Measurements from ENCODE around the gene GOLGA3.
A peak's percentile ranks its signal among the peaks of the same experiment; 100 is the strongest.
"Not testable (repeated sequence)": the region's sequence is repeated elsewhere in the genome, so short reads cannot be mapped to it uniquely, and the experiment has no call there.

GOLGA3 gene

DNA sequence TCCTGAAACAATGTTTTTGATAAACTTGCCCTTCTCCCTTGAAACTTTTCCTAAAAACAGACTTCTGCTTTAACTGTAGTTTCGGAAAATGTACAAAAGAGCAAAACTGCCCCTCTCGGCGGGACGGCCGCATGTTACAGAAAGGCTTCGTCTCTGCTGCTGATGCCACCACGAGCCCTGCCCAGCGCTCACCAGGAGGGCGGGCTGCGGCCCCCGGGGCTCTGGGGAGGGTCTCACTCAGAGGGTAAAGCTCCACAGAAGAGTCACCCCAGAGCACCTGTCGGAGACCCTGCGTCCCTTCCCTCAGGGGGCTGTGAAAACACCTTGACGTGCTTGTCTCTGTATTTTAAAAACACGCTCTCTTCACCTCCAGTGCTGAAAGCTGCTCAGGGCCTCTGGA, 12.5 kb upstream of the GOLGA3 start:
- DNase-seq = no peak

- no peak for DNase-seq
Observed at GRCh38 chr12:132840536-132840935, 11.9 kb upstream of the GOLGA3 start.

DNA sequence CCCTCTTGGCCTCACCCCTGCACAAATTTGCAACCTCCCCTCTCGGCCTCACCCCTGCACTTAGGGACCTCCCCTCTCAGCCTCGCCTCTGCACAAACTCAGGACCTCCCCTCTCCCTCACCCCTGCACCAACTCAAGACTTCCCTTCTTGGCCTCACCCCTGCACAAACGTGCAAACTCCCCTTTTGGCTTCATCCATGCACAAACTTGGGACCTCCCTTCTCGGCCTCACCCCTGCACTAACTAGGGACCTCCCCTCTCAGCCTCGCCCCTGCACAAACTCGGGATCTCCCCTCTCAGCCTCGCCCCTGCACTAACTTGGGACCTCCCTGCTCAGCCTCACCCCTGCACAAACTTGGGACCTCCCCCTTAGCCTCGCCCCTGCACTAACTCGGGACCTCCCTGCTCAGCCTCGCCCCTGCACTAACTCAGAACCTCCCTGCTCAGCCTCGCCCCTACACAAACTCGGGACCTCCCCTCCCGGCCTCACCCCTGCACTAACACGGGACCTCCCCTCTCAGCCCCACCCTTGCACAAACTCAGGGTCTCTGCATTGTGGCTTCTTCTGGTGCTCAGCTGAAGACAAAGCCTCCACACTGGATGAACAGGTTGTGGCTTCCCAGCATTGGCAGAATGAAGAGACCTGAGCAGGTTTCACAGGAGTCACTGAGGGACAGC, 11.0 kb upstream of the GOLGA3 start:
- no peak for DNase-seq

DNA sequence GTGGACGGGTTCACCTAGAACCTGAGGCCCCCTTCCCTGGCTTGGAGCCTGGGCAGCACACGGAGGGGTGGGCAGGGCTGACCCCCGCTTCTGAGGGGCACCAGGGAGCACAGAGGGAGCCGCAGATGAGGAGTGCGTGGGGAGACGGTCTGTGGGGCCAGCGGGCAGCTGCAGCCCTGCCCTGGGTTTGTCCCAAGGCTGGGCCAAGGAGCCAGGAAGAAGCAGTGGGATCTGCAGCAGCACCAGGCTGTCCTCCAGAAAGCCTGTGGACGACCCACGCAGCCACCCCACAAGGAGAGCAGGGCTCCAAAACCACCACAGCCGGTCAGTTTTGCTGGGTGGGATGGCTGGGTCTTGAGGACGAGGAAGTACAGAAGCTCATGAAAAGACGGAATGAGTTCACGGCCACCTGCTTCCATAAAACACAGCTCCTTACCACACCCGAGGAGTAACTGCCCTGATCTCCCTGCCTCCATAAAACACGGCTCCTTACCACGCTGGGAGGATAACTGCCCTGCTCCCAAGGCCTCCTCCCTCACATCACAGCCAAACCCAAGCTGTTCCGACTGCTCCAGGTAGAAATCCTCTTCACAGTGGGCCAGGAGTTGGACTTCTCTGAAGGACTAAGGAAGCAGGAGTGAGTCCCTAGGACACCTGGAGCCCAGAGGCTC, 9.9 kb upstream of the GOLGA3 start:
- DNase-seq = no peak

- DNase-seq = no peak
Observed at GRCh38 chr12:132837693-132838409, 9.2 kb upstream of the GOLGA3 start.

DNA sequence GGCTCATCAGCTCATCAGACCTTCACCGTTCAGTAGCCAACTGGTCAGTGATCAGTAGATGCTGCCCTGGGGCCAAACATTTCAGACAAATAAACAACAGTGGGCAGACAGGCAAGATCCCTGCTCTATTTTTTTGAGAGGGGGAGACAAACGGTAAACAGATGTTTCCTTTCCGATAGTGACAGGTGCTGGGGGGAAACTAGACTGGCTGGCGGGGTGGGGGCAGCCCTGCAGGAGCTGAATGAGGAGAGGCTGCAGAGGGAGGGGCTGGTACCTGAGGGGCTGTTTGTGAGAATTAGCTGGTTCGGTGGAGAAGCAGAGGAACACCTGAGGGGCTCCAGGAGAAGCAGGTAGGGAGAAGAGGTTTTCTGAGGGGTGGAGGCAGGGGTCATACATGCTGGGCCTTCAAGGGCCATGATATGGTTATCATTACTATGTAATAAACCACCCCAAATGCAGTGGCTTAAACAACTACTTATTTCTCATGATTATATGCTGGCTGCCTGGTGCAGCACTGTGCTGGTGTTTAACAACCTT, 8.2 kb upstream of the GOLGA3 start:
- no peak for DNase-seq

DNA sequence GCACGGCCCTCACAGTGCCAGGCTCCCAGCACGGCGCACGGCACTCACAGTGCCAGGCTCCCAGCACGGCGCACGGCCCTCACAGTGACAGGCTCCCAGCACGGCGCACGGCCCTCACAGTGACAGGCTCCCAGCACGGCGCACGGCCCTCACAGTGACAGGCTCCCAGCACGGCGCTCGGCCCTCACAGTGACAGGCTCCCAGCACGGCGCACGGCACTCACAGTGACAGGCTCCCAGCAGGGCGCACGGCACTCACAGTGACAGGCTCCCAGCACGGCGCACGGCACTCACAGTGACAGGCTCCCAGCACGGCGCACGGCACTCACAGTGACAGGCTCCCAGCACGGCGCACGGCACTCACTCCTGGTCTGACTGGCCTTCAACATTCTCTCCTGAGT, 7.6 kb upstream of the GOLGA3 start:
- DNase-seq = not testable (repeated sequence)

- no peak for DNase-seq
Observed at GRCh38 chr12:132835076-132836025, 6.7 kb upstream of the GOLGA3 start.

- DNase-seq = peak; percentile 61
Observed at GRCh38 chr12:132834181-132834711, 5.6 kb upstream of the GOLGA3 start.

GRCh38 chr12:132833341-132833740, 4.7 kb upstream of the GOLGA3 start:
- no peak for DNase-seq

GRCh38 chr12:132831771-132832170, 3.1 kb upstream of the GOLGA3 start:
- DNase-seq = no peak

GRCh38 chr12:132827763-132828703, 636 bp downstream of the GOLGA3 start:
- DNase-seq = peak; percentile 34

- no peak for DNase-seq
Observed at GRCh38 chr12:132825861-132826260, 2.8 kb downstream of the GOLGA3 start.

GRCh38 chr12:132825089-132825488, 3.6 kb downstream of the GOLGA3 start:
- DNase-seq = no peak

DNA sequence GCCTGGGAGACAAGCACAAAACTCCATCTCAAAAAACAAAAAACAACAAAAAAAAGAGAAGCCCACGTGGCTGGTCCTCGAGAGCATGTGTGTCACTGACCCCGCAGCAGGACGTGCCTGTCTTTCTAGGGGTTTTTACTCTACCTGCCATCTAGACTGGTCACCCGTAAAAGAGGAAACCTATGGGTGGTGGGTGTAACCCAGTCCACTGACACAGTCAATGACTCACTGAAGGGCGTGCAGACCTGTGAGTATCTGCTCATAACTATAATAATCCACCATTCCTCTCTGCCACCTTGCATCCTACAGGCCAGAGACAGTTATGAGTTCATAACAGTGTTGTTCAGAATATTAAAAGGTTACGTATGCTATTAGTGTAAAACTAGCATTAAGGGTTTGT, 4.6 kb downstream of the GOLGA3 start:
- no peak for DNase-seq

- DNase-seq = no peak
Observed at GRCh38 chr12:132818562-132818961, 10.1 kb downstream of the GOLGA3 start.

DNA sequence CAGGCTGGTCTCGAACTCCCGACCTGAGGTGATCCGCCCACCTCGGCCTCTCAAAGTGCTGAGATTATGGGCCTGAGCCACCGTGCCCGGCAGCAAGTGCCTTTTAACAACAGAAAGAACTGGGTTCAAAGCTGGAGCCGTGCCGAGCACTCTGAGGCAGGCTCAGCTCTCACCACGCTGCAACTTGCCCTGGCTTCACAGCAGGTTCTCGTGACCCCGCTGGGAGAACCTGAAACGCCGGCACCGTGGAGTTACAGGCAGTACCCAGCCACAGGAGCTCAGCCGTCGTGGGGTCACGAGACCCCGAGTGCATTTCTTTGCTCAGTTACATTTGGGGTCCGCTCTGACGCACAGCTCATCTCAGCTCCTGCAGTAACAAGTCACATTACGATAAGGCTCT, 14.4 kb downstream of the GOLGA3 start:
- DNase-seq = no peak

GRCh38 chr12:132813443-132813842, 15.2 kb downstream of the GOLGA3 start:
- DNase-seq = no peak

DNA sequence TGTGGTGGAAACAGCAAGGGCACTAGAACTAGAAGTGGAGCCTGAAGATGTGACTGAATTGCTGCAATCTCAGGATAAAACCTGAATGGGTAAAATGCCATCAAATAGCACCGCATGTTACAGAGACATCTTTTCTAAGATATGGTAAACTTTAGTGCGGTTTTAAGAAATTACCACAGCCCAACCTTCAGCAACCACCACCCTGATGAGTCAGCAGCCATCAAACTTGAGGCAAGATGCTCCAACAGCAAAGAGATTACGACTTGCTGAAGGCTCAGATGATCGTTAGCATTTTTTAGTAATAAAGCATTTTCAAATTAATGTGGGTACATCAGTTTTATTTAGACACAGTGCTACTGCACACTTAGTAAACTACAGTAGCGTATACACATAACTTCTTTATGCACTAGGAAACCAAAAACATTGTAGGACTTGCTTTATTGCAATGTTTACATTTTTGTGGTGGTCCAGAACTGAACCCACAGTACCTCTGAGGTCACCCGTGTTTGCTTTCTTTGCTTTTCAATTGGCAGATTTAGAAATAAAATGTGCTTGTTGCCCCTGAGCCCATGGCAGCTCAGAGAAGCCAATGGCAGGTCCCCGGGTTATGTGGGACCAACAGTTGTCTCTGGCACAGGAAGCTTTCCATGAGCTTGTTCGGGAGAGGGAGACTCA, 15.9 kb downstream of the GOLGA3 start:
- DNase-seq = no peak

DNA sequence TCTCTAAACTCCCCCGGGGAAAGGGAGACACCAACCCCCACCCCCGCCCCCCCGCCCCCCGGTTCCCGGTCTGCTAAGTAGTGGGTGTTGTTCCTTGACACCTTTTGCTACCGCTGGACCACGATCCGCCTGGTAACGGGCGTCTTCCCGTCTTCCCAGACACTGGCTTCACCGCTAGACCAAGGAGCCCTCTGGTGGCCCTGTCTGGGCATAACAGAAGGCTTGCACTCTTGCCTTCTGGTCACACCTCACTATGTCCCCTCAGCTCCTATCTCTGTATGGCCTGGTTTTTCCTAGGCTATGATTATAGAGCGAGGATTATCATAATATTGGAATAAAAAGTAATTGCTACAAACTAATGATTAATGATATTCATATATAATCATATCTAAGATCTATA, 19.3 kb downstream of the GOLGA3 start:
- DNase-seq = peak; percentile 48

Data from CD4-positive, alpha-beta T cell treated with Interleukin-17A for 4 hours (primary cell).